ENCODE measurements around the gene SLC26A11.

DNA sequence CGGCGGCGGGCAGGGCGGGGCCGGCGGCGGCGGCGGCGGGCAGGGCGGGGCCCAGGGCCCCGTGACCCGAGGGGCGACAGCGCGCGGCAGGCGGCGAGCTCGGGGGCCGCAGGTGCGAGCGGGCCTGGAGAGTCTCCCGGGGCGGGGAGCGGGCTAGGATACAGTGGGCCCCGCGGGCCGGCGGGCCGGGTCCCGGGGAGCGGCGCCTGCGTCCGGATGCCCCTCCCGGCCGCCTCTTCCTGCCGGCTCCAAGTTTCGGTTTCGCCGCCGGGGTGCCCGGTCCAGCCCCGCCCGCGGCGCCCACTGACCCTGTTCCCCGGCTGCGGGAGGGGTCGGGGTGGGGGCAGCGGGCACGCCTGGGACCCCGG lies 40.5 kb downstream of the SLC26A11 start, which contains the start of gene RNF213:
- TF ChIP-seq, protein P1, sequence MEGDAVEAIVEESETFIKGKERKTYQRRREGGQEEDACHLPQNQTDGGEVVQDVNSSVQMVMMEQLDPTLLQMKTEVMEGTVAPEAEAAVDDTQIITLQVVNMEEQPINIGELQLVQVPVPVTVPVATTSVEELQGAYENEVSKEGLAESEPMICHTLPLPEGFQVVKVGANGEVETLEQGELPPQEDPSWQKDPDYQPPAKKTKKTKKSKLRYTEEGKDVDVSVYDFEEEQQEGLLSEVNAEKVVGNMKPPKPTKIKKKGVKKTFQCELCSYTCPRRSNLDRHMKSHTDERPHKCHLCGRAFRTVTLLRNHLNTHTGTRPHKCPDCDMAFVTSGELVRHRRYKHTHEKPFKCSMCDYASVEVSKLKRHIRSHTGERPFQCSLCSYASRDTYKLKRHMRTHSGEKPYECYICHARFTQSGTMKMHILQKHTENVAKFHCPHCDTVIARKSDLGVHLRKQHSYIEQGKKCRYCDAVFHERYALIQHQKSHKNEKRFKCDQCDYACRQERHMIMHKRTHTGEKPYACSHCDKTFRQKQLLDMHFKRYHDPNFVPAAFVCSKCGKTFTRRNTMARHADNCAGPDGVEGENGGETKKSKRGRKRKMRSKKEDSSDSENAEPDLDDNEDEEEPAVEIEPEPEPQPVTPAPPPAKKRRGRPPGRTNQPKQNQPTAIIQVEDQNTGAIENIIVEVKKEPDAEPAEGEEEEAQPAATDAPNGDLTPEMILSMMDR (conservative IDR thresholded peaks at IDR 0.05 in 1 of 2, IDR thresholded peaks at IDR 0.05 in 1 of 2; ENCODE audit: extremely low read depth in 1 of 2, insufficient read depth in 1 of 2, low read depth in 1 of 2, low read length in 2 of 2): no peak
- no peak for TF ChIP-seq EZH2 (IDR thresholded peaks at IDR 0.05; ENCODE audit: borderline replicate concordance, low read length)
